Measurements from ENCODE around the gene TINAGL1. TPM values are rescaled to one million over a fixed set of nuclear protein-coding genes. Genes with fewer than 3 reads are reported as not detected.

The TINAGL1 gene
- polyA plus RNA-seq, 2 of the 4 experiments (the other 2 are of a cell fraction) = 0.22 to 0.88 TPM

GRCh38 chr1:31607360-31607759, 31.0 kb downstream of the TINAGL1 start:
- CTCF ChIA-PET = interaction anchor here (1.0 to 3.2 kb wide), 3 partner anchors 11 to 59 kb away, joined by 3 to 13 read pairs (median 4); no protein-coding TSS in a partner anchor
- Histone ChIP-seq H3K4me3 (no peak overlapping the region), H3K4me2 (no peak overlapping the region), H3K27ac (no peak overlapping the region), H3K9me3 (no peaks in the 10 kb centered on the region), H3K4me1 (no peaks in the 10 kb centered on the region)
- POLR2A ChIA-PET = no interaction called here
- FAIRE-seq = no peak
- DNase-seq (ENCODE audit: low read depth in 1 of 2, low spot score in 1 of 2) = no peak
- TF ChIP-seq POLR2AphosphoS2 (conservative IDR thresholded peaks at IDR 0.05; ENCODE audit: low read length) (no peak), ESRRA (IDR thresholded peaks at IDR 0.05; ENCODE audit: borderline replicate concordance, low read length) (no peak), MAFK (IDR thresholded peaks at IDR 0.05; ENCODE audit: partially characterized antibody) (no peak), CBX8 (IDR thresholded peaks at IDR 0.05) (no peak), HOXB13 (CRISPR knock-in tag; IDR thresholded peaks at IDR 0.05; ENCODE audit: low read depth) (no peak), EHF (CRISPR knock-in tag; IDR thresholded peaks at IDR 0.05) (no peak), SREBF2 (IDR thresholded peaks at IDR 0.05) (no peak)
- no peak for ATAC-seq
- 57% methylated on average over 5 of the region's 5 CpGs for WGBS (ENCODE audit: missing lambda C conversion rate)

GRCh38 chr1:31609514-31610118, 33.3 kb downstream of the TINAGL1 start:
- TF ChIP-seq PBX3 (IDR thresholded peaks at IDR 0.05) (no peak), ATOH8 (CRISPR knock-in tag; IDR thresholded peaks at IDR 0.05; ENCODE audit: low read depth) (no peak), JUNB (IDR thresholded peaks at IDR 0.05) (no peak)
- FAIRE-seq = no peak
- Histone ChIP-seq H3K27ac (no peak overlapping the region), H3K4me3 (no peak overlapping the region), H3K9me3 (no peaks in the 10 kb centered on the region), H3K4me1 (no peaks in the 10 kb centered on the region), H3K4me2 (no peak overlapping the region)
- 32% methylated on average over 1 of the region's 1 CpG for WGBS (ENCODE audit: missing lambda C conversion rate)
- ChIA-PET CTCF (interaction anchor here (1.1 to 3.3 kb wide), 3 partner anchors 8 to 60 kb away, joined by 3 to 8 read pairs (median 7); no protein-coding TSS in a partner anchor), POLR2A (no interaction called here)
- DNase-seq (ENCODE audit: low read depth in 1 of 2, low spot score in 1 of 2) = no peak
- ATAC-seq = no peak

- no peaks in the 10 kb centered on the region for H3K9me3 ChIP-seq
- TF ChIP-seq CBX2 (IDR thresholded peaks at IDR 0.05; ENCODE audit: borderline replicate concordance, low read depth) (no peak), EP300 (IDR thresholded peaks at IDR 0.05) (no peak), POLR2AphosphoS2 (conservative IDR thresholded peaks at IDR 0.05; ENCODE audit: low read length) (no peak), ZSCAN20 (CRISPR knock-in tag; IDR thresholded peaks at IDR 0.05) (no peak)
- ChIA-PET POLR2A (no interaction called here), CTCF (interaction anchor here (0.7 kb wide), 1 partner anchor 21 kb away, joined by 3 read pairs; no protein-coding TSS in a partner anchor)
- H3K4me3 ChIP-seq = no peak overlapping the region
- ATAC-seq = no peak
- no peak for DNase-seq (ENCODE audit: low read depth in 1 of 2, low spot score in 1 of 2)
- no peak overlapping the region for H3K27ac ChIP-seq
- no peak overlapping the region for H3K4me2 ChIP-seq
- WGBS (ENCODE audit: missing lambda C conversion rate) = 89% methylated on average over 3 of the region's 8 CpGs
- no peak for FAIRE-seq
- no peaks in the 10 kb centered on the region for H3K4me1 ChIP-seq
These were observed 38.2 kb downstream of the TINAGL1 start for GRCh38 chr1:31614414-31615005.

GRCh38 chr1:31615414-31615813, 39.1 kb downstream of the TINAGL1 start:
- H3K4me2 ChIP-seq = no peak overlapping the region
- CTCF ChIA-PET = no interaction called here
- DNase-seq (ENCODE audit: low read depth in 1 of 2, low spot score in 1 of 2) = no peak
- H3K9me3 ChIP-seq = no peaks in the 10 kb centered on the region
- no peak overlapping the region for H3K4me3 ChIP-seq
- ATAC-seq = no peak
- no peak for TF ChIP-seq ELK1 (IDR thresholded peaks at IDR 0.05; ENCODE audit: low read depth, low read length)
- TF ChIP-seq SREBF2 (IDR thresholded peaks at IDR 0.05) = no peak
- no peak for TF ChIP-seq MAFK (IDR thresholded peaks at IDR 0.05; ENCODE audit: partially characterized antibody)
- no peak for TF ChIP-seq ZC3H11A (IDR thresholded peaks at IDR 0.05)
- TF ChIP-seq HEYL (CRISPR knock-in tag; IDR thresholded peaks at IDR 0.05) = no peak
- no peak for TF ChIP-seq EHF (CRISPR knock-in tag; IDR thresholded peaks at IDR 0.05)
- no peak for TF ChIP-seq HMGXB4 (CRISPR knock-in tag; IDR thresholded peaks at IDR 0.05; ENCODE audit: borderline replicate concordance)
- no peak for TF ChIP-seq BHLHE40 (IDR thresholded peaks at IDR 0.05; ENCODE audit: low read depth, low read length)
- no peak for TF ChIP-seq MYC (IDR thresholded peaks at IDR 0.05; ENCODE audit: borderline replicate concordance, low read length)
- no peak for TF ChIP-seq NR3C1 (IDR thresholded peaks at IDR 0.05)
- TF ChIP-seq POLR2A (IDR thresholded peaks at IDR 0.05; ENCODE audit: low read length) = no peak
- no peak for TF ChIP-seq NPAS2 (CRISPR knock-in tag; IDR thresholded peaks at IDR 0.05; ENCODE audit: borderline replicate concordance)
- TF ChIP-seq HDAC2 (IDR thresholded peaks at IDR 0.05) = no peak
- POLR2A ChIA-PET = no interaction called here
- H3K4me1 ChIP-seq = no peaks in the 10 kb centered on the region
- FAIRE-seq = no peak
- H3K27ac ChIP-seq = no peak overlapping the region
- WGBS (ENCODE audit: missing lambda C conversion rate) = 50% methylated on average over 2 of the region's 6 CpGs
